NCI-H1105 treated with DMSO at 0.1 percent for 48 hours (cell line): ENCODE results near the gene KRT9.

ENCODE experiments used
- DNase-seq: peaks from one replicate; lab custom pipeline; 2025; lab: John Stamatoyannopoulos, UW

Gene KRT9

GRCh38 chr17:41528959-41529353, 42.9 kb downstream of the KRT9 start:
- peak; percentile 19 for DNase-seq

GRCh38 chr17:41527063-41528023, 44.5 kb downstream of the KRT9 start:
- DNase-seq: peak; percentile 19

- DNase-seq: peak; percentile 23
Observed at GRCh38 chr17:41524261-41524660, 47.6 kb downstream of the KRT9 start.

GRCh38 chr17:41523787-41524186, 48.1 kb downstream of the KRT9 start:
- DNase-seq: peak; percentile 72

GRCh38 chr17:41523225-41523593, 48.6 kb downstream of the KRT9 start:
- DNase-seq: no peak

GRCh38 chr17:41522301-41523224, 49.3 kb downstream of the KRT9 start:
- DNase-seq: peak; percentile 12

- peak; percentile 31 for DNase-seq
Observed at GRCh38 chr17:41521574-41522261, 50.1 kb downstream of the KRT9 start.

- DNase-seq: peak; percentile 97
Observed at GRCh38 chr17:41520821-41521521, 50.9 kb downstream of the KRT9 start.

- peak; percentile 93 for DNase-seq
Observed at GRCh38 chr17:41519501-41520224, 52.2 kb downstream of the KRT9 start.

- DNase-seq: peak; percentile 63
Observed at GRCh38 chr17:41518789-41519449, 52.9 kb downstream of the KRT9 start, which contains the start of gene KRT15. KRT15 (minus strand) TSS chr17:41518890; CDS start chr17:41518827, 63 bp downstream.

GRCh38 chr17:41518031-41518430, 53.8 kb downstream of the KRT9 start:
- DNase-seq: peak; percentile 49

- no peak for DNase-seq
Observed at GRCh38 chr17:41516830-41517283, 55.0 kb downstream of the KRT9 start.

- DNase-seq: no peak
Observed at GRCh38 chr17:41516147-41516829, 55.6 kb downstream of the KRT9 start.
